H9 (cell line): ENCODE data around the gene PRDM2. TPM values are rescaled to one million over a fixed set of nuclear protein-coding genes. Genes with fewer than 3 reads are reported as not detected.

Experiments
- DNase-seq: peaks from one replicate; pipeline ENCODE4 v3.0.0-alpha.2; 2017
- H2AFZ ChIP-seq: one replicate; pipeline ENCODE4 v1.6.1; 2013; ENCODE audit warnings: mild to moderate bottlenecking, low read length, control low read depth, moderate library complexity
- H2AK5ac ChIP-seq: 2 replicates; pipeline ENCODE4 v1.6.1; 2013; ENCODE audit warnings: low read length, control low read depth, mixed read lengths; ENCODE audit not compliant: insufficient read length
- H2BK120ac ChIP-seq: one replicate; pipeline ENCODE4 v1.6.1; 2013; ENCODE audit warnings: low read depth, mild to moderate bottlenecking, low read length, control low read depth, inconsistent platforms; ENCODE audit not compliant: poor library complexity, severe bottlenecking
- H2BK12ac ChIP-seq: 2 replicates; pipeline ENCODE4 v1.6.1; 2013; ENCODE audit warnings: low read length, control low read depth, mixed read lengths, low read depth; ENCODE audit not compliant: insufficient read length
- H2BK15ac ChIP-seq: 2 replicates; pipeline ENCODE4 v1.6.1; 2013; ENCODE audit warnings: low read depth, low read length, control low read depth
- H2BK20ac ChIP-seq: one replicate; pipeline ENCODE4 v1.6.1; 2013; ENCODE audit warnings: low read depth, mild to moderate bottlenecking, low read length, control low read depth, inconsistent platforms; ENCODE audit not compliant: poor library complexity, severe bottlenecking
- H2BK5ac ChIP-seq: 2 replicates; pipeline ENCODE4 v1.6.1; 2013; ENCODE audit warnings: low read length, control low read depth, mixed read lengths; ENCODE audit not compliant: insufficient read length
- H3K14ac ChIP-seq: 2 replicates; pipeline ENCODE4 v1.6.1; 2013; ENCODE audit warnings: low read length, control low read depth; ENCODE audit not compliant: insufficient read depth
- H3K18ac ChIP-seq: 2 replicates; pipeline ENCODE4 v1.6.1; 2013; ENCODE audit warnings: low read depth, mild to moderate bottlenecking, mixed read lengths, low read length, control low read depth; ENCODE audit not compliant: insufficient read length
- H3K23ac ChIP-seq: 2 replicates; pipeline ENCODE4 v1.6.1; 2013; ENCODE audit warnings: low read length, control low read depth, mixed read lengths, low read depth; ENCODE audit not compliant: insufficient read length
- H3K23me2 ChIP-seq: 2 replicates; pipeline ENCODE4 v1.6.1; 2013; ENCODE audit warnings: low read depth, mild to moderate bottlenecking, mixed read lengths, low read length, control low read depth; ENCODE audit not compliant: insufficient read length, poor library complexity, severe bottlenecking
- H3K27ac ChIP-seq: 2 replicates; pipeline ENCODE4 v1.5.1; 2013; ENCODE audit warnings: low read length, control low read depth, mixed read lengths, low read depth; ENCODE audit not compliant: insufficient read length
- H3K27me3 ChIP-seq: 2 replicates; pipeline ENCODE4 v1.6.1; 2013; ENCODE audit warnings: low read length, control low read depth, inconsistent platforms; ENCODE audit not compliant: insufficient read depth
- H3K4ac ChIP-seq: 2 replicates; pipeline ENCODE4 v1.6.1; 2013; ENCODE audit warnings: low read depth, mild to moderate bottlenecking, control low read depth, inconsistent platforms, low read length, moderate library complexity
- H3K4me1 ChIP-seq: 2 replicates; pipeline ENCODE4 v1.6.1; 2013; ENCODE audit warnings: low read length, control low read depth, inconsistent platforms; ENCODE audit not compliant: insufficient read depth
- H3K4me2 ChIP-seq: 2 replicates; pipeline ENCODE4 v1.6.1; 2013; ENCODE audit warnings: low read length, control low read depth, mixed read lengths; ENCODE audit not compliant: insufficient read length, insufficient read depth
- H3K56ac ChIP-seq: 2 replicates; pipeline ENCODE4 v1.6.1; 2013; ENCODE audit warnings: low read depth, mild to moderate bottlenecking, mixed read lengths, low read length, control low read depth; ENCODE audit not compliant: insufficient read length
- H3K79me1 ChIP-seq: 2 replicates; pipeline ENCODE4 v1.6.1; 2013; ENCODE audit warnings: low read depth, mild to moderate bottlenecking, moderate library complexity, low read length, control low read depth, inconsistent platforms; ENCODE audit not compliant: insufficient read depth, poor library complexity, severe bottlenecking
- H3K79me2 ChIP-seq: 2 replicates; pipeline ENCODE4 v1.6.1; 2013; ENCODE audit warnings: low read length, control low read depth, inconsistent platforms; ENCODE audit not compliant: insufficient read depth
- H3K9ac ChIP-seq: 2 replicates; pipeline ENCODE4 v1.6.1; 2013; ENCODE audit warnings: low read length, control low read depth, mixed read lengths; ENCODE audit not compliant: insufficient read length; ENCODE audit errors: extremely low read depth
- H3K9me3 ChIP-seq: one replicate; pipeline ENCODE4 v1.6.1; 2013; ENCODE audit warnings: low read depth, low read length, inconsistent platforms; ENCODE audit not compliant: control insufficient read depth
- H3T11ph ChIP-seq: one replicate; pipeline ENCODE4 v1.6.1; 2013; ENCODE audit warnings: mild to moderate bottlenecking, low read length, control low read depth, inconsistent platforms
- H4K20me1 ChIP-seq: one replicate; pipeline ENCODE4 v1.6.1; 2013; ENCODE audit not compliant: control insufficient read depth, insufficient read length, insufficient read depth
- H4K5ac ChIP-seq: 2 replicates; pipeline ENCODE4 v1.6.1; 2013; ENCODE audit warnings: low read depth, mild to moderate bottlenecking, mixed read lengths, low read length, control low read depth; ENCODE audit not compliant: insufficient read length
- H4K8ac ChIP-seq: replicated peaks from 2 replicates; pipeline ENCODE4 v1.6.1; 2013; ENCODE audit warnings: low read length, control low read depth, mixed read lengths, low read depth; ENCODE audit not compliant: insufficient read length
- H4K91ac ChIP-seq: 2 replicates; pipeline ENCODE4 v1.6.1; 2013; ENCODE audit warnings: low read depth, mild to moderate bottlenecking, moderate library complexity, mixed read lengths, low read length, control low read depth; ENCODE audit not compliant: insufficient read length
- H3K27ac Mint-ChIP-seq, 3 experiments: 2 replicates in 2 of 3; 3 replicates in 1 of 3; pipeline ENCODE4 v1.8.0; 2020 to 2021; ENCODE audit warnings: mixed read lengths in 3 of 3, mild to moderate bottlenecking in 1 of 3, moderate library complexity in 1 of 3
- H3K27me3 Mint-ChIP-seq: 2 replicates; pipeline ENCODE4 v1.8.0; 2021; ENCODE audit warnings: low read depth, mild to moderate bottlenecking, moderate library complexity, mixed read lengths
- H3K36me3 Mint-ChIP-seq, 3 experiments: 2 replicates in 2 of 3; 3 replicates in 1 of 3; pipeline ENCODE4 v1.8.0; 2020 to 2021; ENCODE audit warnings: low read depth in 3 of 3, mixed read lengths in 3 of 3; ENCODE audit not compliant: insufficient read depth in 1 of 3
- H3K4me1 Mint-ChIP-seq, 2 experiments: 2 replicates each; pipeline ENCODE4 v1.8.0; 2020; ENCODE audit warnings: mixed read lengths in 2 of 2
- H3K4me3 Mint-ChIP-seq, 2 experiments: 2 replicates in 1 of 2; 3 replicates in 1 of 2; pipeline ENCODE4 v1.8.0; 2020 to 2021; ENCODE audit warnings: mild to moderate bottlenecking in 2 of 2, mixed read lengths in 2 of 2, moderate library complexity in 1 of 2
- H3K9me3 Mint-ChIP-seq, 2 experiments: 2 replicates in 1 of 2; 3 replicates in 1 of 2; pipeline ENCODE4 v1.8.0; 2020; ENCODE audit warnings: mild to moderate bottlenecking in 2 of 2, mixed read lengths in 2 of 2, moderate library complexity in 1 of 2
- CTCF ChIP-seq: fragments of 200-600 bp; sonication (generic); conservative IDR thresholded peaks from 3 replicates; pipeline ENCODE4 v1.8.0; 2021; ENCODE audit warnings: antibody characterized with exemption, mild to moderate bottlenecking
- WGBS: extraction: QIAGEN DNeasy Blood & Tissue Kit; methylation state at CpG from one replicate; pipeline ENCODE4 v1.1.7; 2013; ENCODE audit warnings: missing lambda C conversion rate, low lambda C conversion rate, mixed read lengths; ENCODE audit not compliant: insufficient read length; ENCODE audit errors: extremely low coverage; 5-methylcytosine and 5-hydroxymethylcytosine counted together
- total RNA-seq: library from RNA; stranded (reverse); gene quantifications from 2 replicates; pipeline ENCODE4 v1.2.1, GENCODE V29; 2021

Gene PRDM2
- total RNA-seq, 1 experiment from 2014 or later = 24.5 TPM

GRCh38 chr1:13823126-13823880 lies 123.3 kb downstream of the PRDM2 start:
- no peak overlapping the region; the same call in 1 of the 2 replicates for H3K14ac ChIP-seq
- no peaks in the 10 kb centered on the region for H4K20me1 ChIP-seq
- no peak overlapping the region for H2BK120ac ChIP-seq
- Mint-ChIP-seq H3K36me3 (peaks cover 0 to 2% (median 0%) of the 10 kb centered on the region in 3 experiments; a peak in 1 of 7 replicates), H3K27ac (no peak overlapping the region), H3K9me3 (no peaks in the 10 kb centered on the region), H3K27me3 (peaks cover 20% of the 10 kb centered on the region), H3K4me1 (peaks cover 2 to 3% of the 10 kb centered on the region in 2 experiments; a peak in 1 of 4 replicates), H3K4me3 (no peak overlapping the region)
- H2AK5ac ChIP-seq = no peak overlapping the region
- H2BK12ac ChIP-seq = no peak overlapping the region
- no peaks in the 10 kb centered on the region for H3K79me1 ChIP-seq
- no peak overlapping the region for H3K18ac ChIP-seq
- H3K23ac ChIP-seq = no peak overlapping the region
- WGBS = no CpG with 5 or more reads among the region's 24 CpGs
- no peak for TF ChIP-seq CTCF
- H3K9me3 ChIP-seq = no peaks in the 10 kb centered on the region
- no peak overlapping the region for H2BK20ac ChIP-seq
- no peak overlapping the region for H2BK15ac ChIP-seq
- no peak overlapping the region for H4K5ac ChIP-seq
- no peak overlapping the region for H3K27ac ChIP-seq
- no peaks in the 10 kb centered on the region for H3K23me2 ChIP-seq
- no peak overlapping the region for H2BK5ac ChIP-seq
- no peak for DNase-seq
- no peak overlapping the region for H3K56ac ChIP-seq
- no peak overlapping the region for H4K91ac ChIP-seq
- no peak overlapping the region for H3K4me2 ChIP-seq
- H3K79me2 ChIP-seq = no peaks in the 10 kb centered on the region
- no peak overlapping the region for H4K8ac ChIP-seq
- peaks cover 3% of the 10 kb centered on the region; the same call in 1 of the 2 replicates for H3K27me3 ChIP-seq
- H3T11ph ChIP-seq = no peak overlapping the region
- no peak overlapping the region for H2AFZ ChIP-seq
- no peaks in the 10 kb centered on the region for H3K4me1 ChIP-seq
- no peak overlapping the region for H3K9ac ChIP-seq
- H3K4ac ChIP-seq = no peak overlapping the region
